K562 (cell line): Measurements from ENCODE around the gene PDE11A. TPM values are rescaled to one million over a fixed set of nuclear protein-coding genes. Genes with fewer than 3 reads are reported as not detected.
"Not testable (repeated sequence)": the region's sequence is repeated elsewhere in the genome, so short reads cannot be mapped to it uniquely, and the experiment has no call there.

ENCODE experiments used
- ATAC-seq: fragments of 200-7000 bp; cut with Tn5 transposase; 3 replicates; pipeline ENCODE4 v1.9.1; 2020; ENCODE audit warnings: moderate library complexity
- BruUV-seq: library from RNA; stranded (reverse); fragments of 400-500 nt; replicated peaks from 2 replicates; lab custom pipeline; 2021; lab: Mats Ljungman, UMichigan
- CTCF ChIA-PET: fragments of 300-600 bp; formaldehyde crosslinking; extraction: SDS; loops from one replicate; lab custom pipeline; 2021; ENCODE audit warnings: low intra/inter-chr PET ratio; lab: Yijun Ruan, JAX
- POLR2A ChIA-PET: fragments of 300-600, 350-650 bp; sonication (Branson Sonifier 250); formaldehyde crosslinking; extraction: SDS; loops from one replicate; lab custom pipeline; 2021; ENCODE audit warnings: antibody characterized with exemption, inconsistent platforms; lab: Yijun Ruan, JAX
- DNase-seq, 4 experiments: peaks; one replicate each; pipeline versions ENCODE4 v3.0.0 to v3.0.0-alpha.2; 2011 to 2018; ENCODE audit warnings: low spot score in 3 of 4, mixed read lengths in 3 of 4; ENCODE audit errors: extremely low read depth in 1 of 4
- FAIRE-seq: peaks from 2 replicates; lab custom pipeline; 2011; peaks lifted over from hg19 to GRCh38; lab: Jason Lieb, UNC
- H2AFZ ChIP-seq: 2 replicates; pipeline ENCODE4 v1.6.0; 2011; ENCODE audit warnings: low read depth, low read length, control low read depth, inconsistent platforms
- H3K27ac ChIP-seq: fragments of 200-600 bp; 3 replicates; pipeline ENCODE4 v1.8.0; 2011; ENCODE audit warnings: low read depth, mild to moderate bottlenecking, control low read depth, inconsistent platforms, low read length, moderate library complexity, mixed read lengths; ENCODE audit errors: extremely low read depth
- H3K27me3 ChIP-seq, 2 experiments: fragments of 300-600 bp in 1 of 2; 2 replicates in 1 of 2; 3 replicates in 1 of 2; pipeline versions ENCODE4 v1.6.0 to v1.8.0; 2011; ENCODE audit warnings: inconsistent platforms in 2 of 2, low read length in 2 of 2, mild to moderate bottlenecking in 1 of 2, mixed read lengths in 1 of 2, moderate library complexity in 1 of 2; ENCODE audit not compliant: control insufficient read depth in 2 of 2, insufficient read depth in 2 of 2
- H3K36me3 ChIP-seq: fragments of 300-600 bp; 3 replicates; pipeline ENCODE4 v1.8.0; 2011; ENCODE audit warnings: mild to moderate bottlenecking, low read length, inconsistent platforms; ENCODE audit not compliant: control insufficient read depth, insufficient read depth
- H3K4me1 ChIP-seq, 2 experiments: fragments of 200-600 bp in 1 of 2; replicated peaks in 1 of 2; 2 replicates in 1 of 2; 3 replicates in 1 of 2; pipeline versions ENCODE4 v1.5.1 to v1.8.0; 2011; ENCODE audit warnings: inconsistent platforms in 2 of 2, low read length in 2 of 2, mild to moderate bottlenecking in 1 of 2, mixed read lengths in 1 of 2, moderate library complexity in 1 of 2; ENCODE audit not compliant: control insufficient read depth in 2 of 2, insufficient read depth in 2 of 2
- H3K4me2 ChIP-seq: 2 replicates; pipeline ENCODE4 v1.6.1; 2011; ENCODE audit warnings: low read length, control low read depth, inconsistent platforms, mixed read lengths; ENCODE audit not compliant: insufficient read depth
- H3K4me3 ChIP-seq: fragments of 200-600 bp; sonication (generic), shearing (Covaris generic); 2 replicates; pipeline ENCODE4 v1.5.1; 2016; ENCODE audit warnings: control low read depth, inconsistent platforms
- H3K79me2 ChIP-seq: fragments of 200-600 bp; 3 replicates; pipeline ENCODE4 v1.8.0; 2011; ENCODE audit warnings: low read length, inconsistent platforms; ENCODE audit not compliant: control insufficient read depth, insufficient read depth
- H3K9ac ChIP-seq, 2 experiments: 2 replicates each; pipeline versions ENCODE4 v1.6.0 to v1.6.1; 2011; ENCODE audit warnings: low read depth in 2 of 2, low read length in 2 of 2, control low read depth in 1 of 2, inconsistent platforms in 1 of 2, mild to moderate bottlenecking in 1 of 2, mixed read lengths in 1 of 2; ENCODE audit not compliant: insufficient read depth in 1 of 2
- H3K9me1 ChIP-seq: one replicate; pipeline ENCODE4 v1.6.0; 2011; ENCODE audit warnings: inconsistent platforms, mild to moderate bottlenecking, low read length, moderate library complexity; ENCODE audit not compliant: control insufficient read depth, insufficient read depth
- H3K9me3 ChIP-seq: replicated peaks from 2 replicates; pipeline ENCODE4 v1.5.1; 2011; ENCODE audit warnings: low read depth, low read length, inconsistent platforms; ENCODE audit not compliant: control insufficient read depth, insufficient read depth
- H4K20me1 ChIP-seq: replicated peaks from 2 replicates; pipeline ENCODE4 v1.6.1; 2011; ENCODE audit warnings: low read length, inconsistent platforms, mixed read lengths; ENCODE audit not compliant: control insufficient read depth, insufficient read depth
- CEBPG ChIP-seq, 3 experiments: fragments of 200-800 bp in 1 of 3; sonication (Bioruptor generic) in 1 of 3; sonication (generic) in 1 of 3; formaldehyde crosslinking in 1 of 3; IDR thresholded peaks in 2 of 3; conservative IDR thresholded peaks in 1 of 3; 2 replicates each; pipeline versions ENCODE4 v1.6.1 to v1.8.0; 2016 to 2022; ENCODE audit warnings: missing compliant biosample characterization in 2 of 3, missing genetic modification characterization in 2 of 3, mild to moderate bottlenecking in 1 of 3, missing genetic modification reagents in 1 of 3
- JUNB ChIP-seq: fragments of 450-650 bp; formaldehyde crosslinking; conservative IDR thresholded peaks from 2 replicates; pipeline ENCODE4 v1.4.0; 2020; ENCODE audit warnings: mild to moderate bottlenecking
- PCBP1 ChIP-seq: fragments of 200-400 bp; formaldehyde crosslinking; IDR thresholded peaks from 2 replicates; pipeline ENCODE4 v1.6.1; 2018; ENCODE audit warnings: mild to moderate bottlenecking, low read depth, low read length; ENCODE audit not compliant: poor library complexity, severe bottlenecking
- ZNF165 ChIP-seq: fragments of 250-450 bp; sonication (Bioruptor Pico); IDR thresholded peaks from 2 replicates; pipeline ENCODE4 v1.4.0; 2020; ENCODE audit warnings: borderline replicate concordance
- ZNF445 ChIP-seq: fragments of 250-450 bp; sonication (Bioruptor Pico); IDR thresholded peaks from 2 replicates; pipeline ENCODE4 v1.4.0; 2020; ENCODE audit warnings: low read depth, mild to moderate bottlenecking, moderate library complexity
- WGBS: fragments of 100-300 bp; shearing (Covaris generic); methylation state at CpG from one replicate; pipeline ENCODE4 v1.1.6; 2016; ENCODE audit warnings: low coverage, mixed read lengths; ENCODE audit not compliant: insufficient coverage; ENCODE audit errors: missing lambda C conversion rate; 5-methylcytosine and 5-hydroxymethylcytosine counted together
- in situ Hi-C: fragments of 300-500 bp; cut with MboI; formaldehyde crosslinking; loops from 4 replicates; pipeline ENCODE4 v1.15.0; 2018; ENCODE audit warnings: inconsistent platforms, mixed read lengths
- intact Hi-C: fragments of 100-400 bp; cut with micrococcal nuclease; formaldehyde crosslinking; loops from 2 replicates; pipeline ENCODE4 v1.14.2; 2022
- polyA plus RNA-seq, 8 experiments: library from polyadenylated mRNA; depleted of rRNA in 4 of 8; stranded (reverse) in 5 of 8; unstranded in 3 of 8; fragments of >200 nt; fragmentation: Nextera tagmentation in 2 of 8; fragmentation: Illumina TruSeq in 1 of 8; extraction: Ambion mirVana in 2 of 8; extraction: Trizol in 1 of 8; gene quantifications; 2 replicates each; pipeline versions ENCODE4 v1.2.1 to v1.2.3, GENCODE V29; 2011 to 2014; ENCODE audit warnings: inconsistent platforms in 1 of 8, missing spikeins in 1 of 8
- total RNA-seq, 7 experiments: library from RNA; depleted of rRNA in 6 of 7; stranded (reverse); fragments of >200 nt in 6 of 7; fragmentation: Illumina TruSeq in 2 of 7; extraction: Trizol in 2 of 7; gene quantifications; 2 replicates each; pipeline versions ENCODE4 v1.2.1 to v1.2.3, GENCODE V29; 2011 to 2021; ENCODE audit warnings: low replicate concordance in 1 of 7
- TF ChIP-seq, protein P1 (sequence below): IDR thresholded peaks from 2 replicates; pipeline ENCODE4 v1.6.1; 2014; ENCODE audit warnings: antibody characterized with exemption

PDE11A gene
- total and polyA plus RNA-seq, 9 of the 15 experiments (the other 6 are each of a cell fraction or from before 2014, with no cell fraction given) = 3.2 to 22.1 (median 5.7) TPM

DNA sequence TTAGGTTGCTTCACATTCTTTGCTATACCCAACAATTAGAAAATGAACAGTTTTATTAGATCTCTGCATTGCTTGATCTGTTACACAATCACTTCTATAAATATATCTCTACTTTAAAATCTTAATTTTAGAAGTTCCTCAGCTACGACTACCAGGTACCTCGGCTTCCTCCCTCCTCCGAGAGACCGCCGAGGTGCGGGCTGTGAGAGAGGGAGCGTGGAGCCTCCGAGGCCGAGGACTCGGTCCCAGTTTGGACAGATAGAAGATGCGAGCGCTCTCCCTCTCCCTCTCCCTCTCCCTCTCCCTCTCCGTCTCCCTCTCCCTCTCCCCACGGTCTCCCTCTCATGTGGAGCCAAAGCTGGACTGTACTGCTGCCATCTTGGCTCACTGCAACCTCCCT is 128.0 kb downstream of the PDE11A start:
- BruUV-seq; H3K4me2 ChIP-seq; intact Hi-C loops; H3K9ac ChIP-seq; in situ Hi-C loops; H3K27ac ChIP-seq; DNase-seq; CTCF ChIA-PET; H3K4me1 ChIP-seq; POLR2A ChIA-PET; H3K27me3 ChIP-seq; H3K4me3 ChIP-seq; H2AFZ ChIP-seq; H4K20me1 ChIP-seq; H3K9me1 ChIP-seq; H3K36me3 ChIP-seq; FAIRE-seq; H3K79me2 ChIP-seq; H3K9me3 ChIP-seq; TF ChIP-seq CEBPG (CRISPR knock-in tag; IDR thresholded peaks at IDR 0.05): not testable (repeated sequence)
- TF ChIP-seq CEBPG (tag; conservative IDR thresholded peaks at IDR 0.05 in 1 of 2, IDR thresholded peaks at IDR 0.05 in 1 of 2) (0 out of 4 replicates have a peak, but pooled peaks of 1 of the 2 experiments have one; percentile 44), PCBP1 (peak; percentile 76)
- ATAC-seq = 0 out of 3 replicates have a peak, but pooled peaks have one; percentile 26
- WGBS = 29% methylated on average over 9 of the region's 14 CpGs

- ChIA-PET CTCF (interaction anchor here (0.7 kb wide), 1 partner anchor 87 kb away, joined by 3 read pairs; no protein-coding TSS in a partner anchor), POLR2A (no interaction called here)
- Histone ChIP-seq H3K4me1 (no peaks in the 10 kb centered on the region), H3K4me3 (no peak overlapping the region), H3K9ac (no peak overlapping the region), H3K9me3 (no peaks in the 10 kb centered on the region), H3K27me3 (peaks cover 0 to 2% of the 10 kb centered on the region in 2 experiments; a peak in 1 of 5 replicates), H3K36me3 (no peaks in the 10 kb centered on the region), H2AFZ (no peak overlapping the region), H3K79me2 (no peaks in the 10 kb centered on the region), H3K27ac (no peak overlapping the region), H4K20me1 (no peaks in the 10 kb centered on the region), H3K4me2 (no peak overlapping the region), H3K9me1 (no peaks in the 10 kb centered on the region)
- no peak for DNase-seq
- in situ Hi-C loops = no loop called here
- WGBS = 0% methylated on average over 1 of the region's 1 CpG
- BruUV-seq = no TSS peak
- no peak for ATAC-seq
- no peak for FAIRE-seq
- intact Hi-C loops = no loop called here
- no peak for TF ChIP-seq ZNF165 (CRISPR knock-in tag)
- no peak for TF ChIP-seq JUNB (CRISPR knock-in tag)
- TF ChIP-seq ZNF445 (CRISPR knock-in tag) = no peak
- TF ChIP-seq, protein P1, sequence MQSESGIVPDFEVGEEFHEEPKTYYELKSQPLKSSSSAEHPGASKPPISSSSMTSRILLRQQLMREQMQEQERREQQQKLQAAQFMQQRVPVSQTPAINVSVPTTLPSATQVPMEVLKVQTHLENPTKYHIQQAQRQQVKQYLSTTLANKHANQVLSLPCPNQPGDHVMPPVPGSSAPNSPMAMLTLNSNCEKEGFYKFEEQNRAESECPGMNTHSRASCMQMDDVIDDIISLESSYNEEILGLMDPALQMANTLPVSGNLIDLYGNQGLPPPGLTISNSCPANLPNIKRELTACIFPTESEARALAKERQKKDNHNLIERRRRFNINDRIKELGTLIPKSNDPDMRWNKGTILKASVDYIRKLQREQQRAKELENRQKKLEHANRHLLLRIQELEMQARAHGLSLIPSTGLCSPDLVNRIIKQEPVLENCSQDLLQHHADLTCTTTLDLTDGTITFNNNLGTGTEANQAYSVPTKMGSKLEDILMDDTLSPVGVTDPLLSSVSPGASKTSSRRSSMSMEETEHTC = no peak
Measured at GRCh38 chr2:177942731-177943130, 129.8 kb downstream of the PDE11A start.
